AG09309 (cell line): Measurements from ENCODE around the gene PCDHB15.

Experiments
- DNase-seq: peaks from one replicate; pipeline ENCODE4 v3.0.0-alpha.2; 2010; ENCODE audit warnings: low read depth
- H3K4me3 ChIP-seq: 2 replicates; pipeline ENCODE4 v1.5.1; 2011; ENCODE audit warnings: mild to moderate bottlenecking, low read depth, low read length, moderate library complexity; ENCODE audit not compliant: control insufficient read depth
- CTCF ChIP-seq: IDR thresholded peaks from 2 replicates; pipeline ENCODE4 v1.5.1; 2011; ENCODE audit warnings: mild to moderate bottlenecking, low read depth, low read length, inconsistent platforms; ENCODE audit not compliant: insufficient read depth, control insufficient read depth; ENCODE audit errors: missing control alignments

PCDHB15 gene

DNA sequence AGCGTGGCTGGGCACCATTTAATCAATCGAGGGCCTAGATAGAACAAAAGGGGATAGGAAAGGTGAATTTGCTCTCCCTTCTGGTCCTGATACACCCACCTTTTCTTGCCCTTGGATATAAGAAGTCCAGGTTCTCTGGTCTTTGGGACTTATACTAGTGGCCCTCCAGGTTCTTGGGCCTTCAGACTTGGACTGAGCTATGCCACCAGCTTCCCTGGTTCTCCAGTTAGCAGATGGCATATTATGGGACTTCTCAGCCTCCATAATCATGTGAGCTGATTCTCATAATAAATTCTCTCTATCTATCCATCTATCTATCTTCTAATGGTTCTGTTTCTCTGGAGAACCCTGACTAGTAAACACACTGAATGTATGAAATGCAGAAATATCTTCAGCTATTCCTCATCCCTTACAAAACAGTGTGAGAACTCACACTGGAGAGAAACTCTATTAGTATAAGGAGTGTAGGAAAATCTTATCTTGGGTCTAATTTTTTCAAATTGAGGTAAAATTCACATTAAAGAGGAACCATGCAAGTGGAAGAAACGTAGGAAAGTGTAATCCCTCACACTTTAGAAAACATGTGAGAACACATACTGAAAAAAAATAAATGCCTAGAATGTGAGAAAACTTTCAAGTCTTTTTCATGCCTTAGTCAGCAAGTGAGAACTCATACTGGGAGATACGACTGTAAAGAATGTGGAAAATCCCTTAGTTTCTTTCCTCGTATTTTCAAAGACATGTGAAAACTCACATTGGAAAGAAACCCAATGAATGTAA, 15.5 kb downstream of the PCDHB15 start:
- TF ChIP-seq CTCF = no peak
- DNase-seq = no peak
- no peak overlapping the region for H3K4me3 ChIP-seq

DNA sequence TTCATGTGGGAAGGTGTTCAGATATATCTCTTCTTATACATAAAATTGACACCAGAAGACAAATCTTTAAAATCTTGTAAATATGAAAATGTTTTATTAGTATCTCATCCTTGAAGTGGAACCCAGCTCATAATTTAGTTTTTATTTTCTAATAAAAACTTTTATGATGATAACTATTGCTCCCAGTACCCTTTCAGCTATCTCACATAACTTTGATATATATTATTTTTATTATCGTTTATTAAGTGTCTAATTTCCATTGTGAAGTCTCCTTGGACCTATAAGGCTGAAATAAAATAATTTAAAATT, 16.0 kb downstream of the PCDHB15 start:
- DNase-seq = no peak
- no peak for TF ChIP-seq CTCF
- no peak overlapping the region for H3K4me3 ChIP-seq

DNA sequence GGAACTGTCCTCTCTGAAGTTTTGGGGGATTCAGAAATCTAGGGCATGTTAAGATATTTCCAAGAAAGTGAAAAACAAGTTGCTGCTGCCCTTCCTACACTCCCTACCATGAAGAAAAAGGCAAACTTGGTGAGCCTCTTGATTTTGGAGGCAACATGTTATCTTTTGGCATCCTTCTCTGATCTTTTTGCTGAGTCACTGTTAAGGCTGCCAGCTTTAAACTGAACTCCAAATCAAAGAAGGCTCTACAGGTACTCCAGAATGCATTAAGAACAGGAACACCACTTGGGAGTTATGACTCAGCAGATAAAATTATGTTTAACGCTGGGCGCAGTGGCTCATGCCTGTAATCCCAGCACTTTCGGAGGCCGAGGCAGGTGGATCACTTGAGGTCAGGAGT, 24.0 kb downstream of the PCDHB15 start:
- DNase-seq = no peak
- TF ChIP-seq CTCF = no peak
- H3K4me3 ChIP-seq = no peak overlapping the region

GRCh38 chr5:141272906-141273305, 27.7 kb downstream of the PCDHB15 start:
- no peak for DNase-seq
- no peak overlapping the region for H3K4me3 ChIP-seq
- peak; percentile 2 for TF ChIP-seq CTCF

DNA sequence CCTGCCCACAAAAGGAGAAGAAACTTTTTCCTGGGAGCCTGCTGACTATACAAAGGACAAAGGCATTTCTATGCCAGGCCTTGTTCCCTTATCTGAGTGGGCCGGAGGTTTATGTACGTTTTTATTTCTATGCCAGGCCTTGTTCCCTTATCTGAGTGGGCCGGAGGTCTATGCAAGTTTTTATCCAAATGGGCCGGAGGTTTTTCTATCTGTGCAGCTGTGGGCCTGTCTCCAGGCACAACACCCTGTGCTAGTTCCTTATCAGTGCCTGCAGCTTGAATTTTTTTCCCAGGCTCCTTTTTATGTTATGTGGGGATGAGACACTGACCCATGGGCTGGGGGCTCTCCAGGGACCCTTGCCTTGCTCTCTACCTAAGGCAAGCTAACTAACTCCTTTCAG, 53.2 kb downstream of the PCDHB15 start:
- no peak for TF ChIP-seq CTCF
- DNase-seq = no peak
- H3K4me3 ChIP-seq = no peak overlapping the region
